Measurements from ENCODE around the gene NCBP3. TPM values are rescaled to one million over a fixed set of nuclear protein-coding genes. Genes with fewer than 3 reads are reported as not detected.
"Not testable (repeated sequence)": the region's sequence is repeated elsewhere in the genome, so short reads cannot be mapped to it uniquely, and the experiment has no call there.

Gene NCBP3
- total and polyA plus RNA-seq, 2 of the 8 experiments (the other 6 are each of a cell fraction or from before 2014, with no cell fraction given): 19.6 to 46.1 TPM

DNA sequence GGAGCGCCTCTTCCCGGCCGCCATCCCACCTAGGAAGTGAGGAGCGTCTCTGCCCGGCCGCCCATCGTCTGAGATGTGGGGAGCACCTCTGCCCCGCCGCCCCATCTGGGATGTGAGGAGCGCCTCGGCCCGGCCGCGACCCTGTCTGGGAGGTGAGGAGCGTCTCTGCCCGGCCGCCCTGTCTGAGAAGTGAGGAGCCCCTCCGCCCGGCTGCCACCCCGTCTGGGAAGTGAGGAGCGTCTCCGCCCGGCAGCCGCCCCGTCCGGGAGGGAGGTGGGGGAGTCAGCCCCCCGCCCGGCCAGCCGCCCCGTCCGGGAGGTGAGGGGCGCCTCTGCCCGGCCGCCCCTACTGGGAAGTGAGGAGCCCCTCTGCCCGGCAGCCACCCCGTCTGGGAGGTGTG lies 8.2 kb upstream of the NCBP3 start:
- WGBS, 2 experiments (ENCODE audit: extremely low coverage in 1 of 2, insufficient coverage in 1 of 2, insufficient read length in 1 of 2, insufficient replicate concordance in 2 of 2, low coverage in 1 of 2, low lambda C conversion rate in 2 of 2, missing lambda C conversion rate in 1 of 2): no CpG with 5 or more reads among the region's 36 CpGs
- H2BK120ac ChIP-seq (replicated peaks; ENCODE audit: low read depth, low read length); H3K27me3 ChIP-seq (replicated peaks in 1 of 4; ENCODE audit: control insufficient read depth in 3 of 4, extremely low read depth in 1 of 4, insufficient read depth in 3 of 4, low read length in 3 of 4); H3K4ac ChIP-seq (replicated peaks; ENCODE audit: insufficient read length, low read depth, low read length); H3K79me2 ChIP-seq (ENCODE audit: control insufficient read depth in 1 of 2, insufficient read depth in 2 of 2, low read length in 2 of 2); H3K4me1 ChIP-seq (replicated peaks in 1 of 4; ENCODE audit: control insufficient read depth in 3 of 4, insufficient read depth in 4 of 4, low read length in 3 of 4); H2BK5ac ChIP-seq (ENCODE audit: low read depth, low read length); DNase-seq (ENCODE audit: low read depth in 1 of 2, low spot score in 2 of 2); H3K36me3 ChIP-seq (ENCODE audit: control insufficient read depth in 2 of 4, insufficient read depth in 4 of 4, low read length in 3 of 4); H3K9me3 ChIP-seq (ENCODE audit: insufficient read depth in 2 of 2, low read depth in 1 of 2, low read length in 1 of 2); H4K8ac ChIP-seq (ENCODE audit: extremely low read depth, insufficient read depth, low read length); H3K56ac ChIP-seq (replicated peaks; ENCODE audit: insufficient read length, low read depth, low read length); H4K5ac ChIP-seq (ENCODE audit: insufficient read length, low read depth, low read length); H3K4me3 ChIP-seq (ENCODE audit: extremely low read depth in 1 of 4, insufficient read depth in 2 of 4, low read depth in 3 of 4, low read length in 4 of 4); H2AFZ ChIP-seq (ENCODE audit: low read length); H3K14ac ChIP-seq (ENCODE audit: insufficient read length); FAIRE-seq; H3K4me2 ChIP-seq (ENCODE audit: insufficient read depth in 1 of 2, low read depth in 2 of 2, low read length in 2 of 2); H3K27ac ChIP-seq (ENCODE audit: low read depth, low read length); H3K9ac ChIP-seq (replicated peaks in 1 of 4; ENCODE audit: extremely low read depth in 1 of 4, low read depth in 3 of 4, low read length in 3 of 4); H3K18ac ChIP-seq (ENCODE audit: extremely low read depth, low read length); H2AK5ac ChIP-seq (ENCODE audit: low read depth, low read length); POLR2A ChIA-PET (ENCODE audit: partially characterized antibody); H2BK12ac ChIP-seq (ENCODE audit: low read depth, low read length); H2BK15ac ChIP-seq (ENCODE audit: low read length); H3K79me1 ChIP-seq (ENCODE audit: low read depth, low read length); H4K91ac ChIP-seq (replicated peaks; ENCODE audit: insufficient read length, low read length); H3K23ac ChIP-seq (ENCODE audit: insufficient read length); H4K20me1 ChIP-seq (replicated peaks in 1 of 2; ENCODE audit: control insufficient read depth in 1 of 2, insufficient read depth in 2 of 2, low read length in 2 of 2); H3K23me2 ChIP-seq (ENCODE audit: low read depth, low read length); H2BK20ac ChIP-seq (ENCODE audit: low read length): not testable (repeated sequence)
- CTCF ChIA-PET (ENCODE audit: partially characterized antibody): interaction anchor here (4.6 kb wide), 1 partner anchor 9 kb away, joined by 40 read pairs; the partner anchor contains the start of gene NCBP3
